Parathyroid adenoma (tissue), 2 donors: ENCODE results near the gene ZNF438.

Source experiments
- H2AFZ ChIP-seq: fragments of 300-600 bp; sonication (generic); one replicate; pipeline ENCODE4 v1.7.0; 2017; ENCODE audit warnings: antibody characterized with exemption, mild to moderate bottlenecking
- H3K27ac ChIP-seq: fragments of 300-600 bp; sonication (generic); one replicate; pipeline ENCODE4 v1.7.0; 2017
- H3K27me3 ChIP-seq: fragments of 300-600 bp; sonication (generic); one replicate; pipeline ENCODE4 v1.7.0; 2017; ENCODE audit warnings: low read length; ENCODE audit not compliant: control insufficient read depth, insufficient read depth
- H3K36me3 ChIP-seq: fragments of 300-600 bp; sonication (generic); one replicate; pipeline ENCODE4 v1.7.0; 2017; ENCODE audit warnings: low read length; ENCODE audit not compliant: control insufficient read depth, insufficient read depth
- H3K4me1 ChIP-seq: fragments of 300-600 bp; sonication (generic); one replicate; pipeline ENCODE4 v1.7.0; 2017; ENCODE audit warnings: control low read depth
- H3K4me2 ChIP-seq: fragments of 300-600 bp; sonication (generic); one replicate; pipeline ENCODE4 v1.7.0; 2017; ENCODE audit warnings: low read length
- H3K4me3 ChIP-seq: fragments of 300-600 bp; sonication (generic); one replicate; pipeline ENCODE4 v1.7.0; 2017; ENCODE audit warnings: low read depth, low read length
- H3K79me2 ChIP-seq: fragments of 300-600 bp; sonication (generic); one replicate; pipeline ENCODE4 v1.7.0; 2017; ENCODE audit warnings: control low read depth
- H3K9ac ChIP-seq: fragments of 300-600 bp; sonication (generic); one replicate; pipeline ENCODE4 v1.7.0; 2017; ENCODE audit warnings: mild to moderate bottlenecking
- H3K9me3 ChIP-seq: fragments of 300-600 bp; sonication (generic); one replicate; pipeline ENCODE4 v1.7.0; 2017; ENCODE audit warnings: low read length; ENCODE audit not compliant: control insufficient read depth
- TF ChIP-seq, protein P1 (sequence below): fragments of 300-600 bp; sonication (generic); IDR thresholded peaks from one replicate; pipeline ENCODE4 v1.7.0; 2017; ENCODE audit warnings: antibody characterized with exemption, mild to moderate bottlenecking
- donor health status: primary hyperparathyroidism.

Gene ZNF438

DNA sequence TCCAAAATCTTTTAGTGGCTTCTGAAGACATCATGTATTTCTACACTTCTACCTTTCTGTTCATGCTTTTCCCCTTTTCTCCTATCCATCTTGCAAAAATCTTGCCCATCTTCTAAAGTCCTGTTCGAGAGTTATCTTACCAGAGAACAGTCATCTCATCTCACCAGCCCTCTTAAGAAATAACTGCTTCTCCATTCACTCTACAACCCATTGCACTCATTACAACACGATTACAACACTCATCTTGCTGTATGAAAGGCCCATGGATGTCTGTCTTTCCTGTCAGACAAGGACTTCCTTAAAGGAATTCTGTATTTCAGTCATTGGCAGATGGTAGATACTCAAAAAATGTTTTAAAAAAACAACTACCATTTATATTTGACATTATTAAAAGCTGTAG, 30.8 kb downstream of the ZNF438 start:
- no peaks in the 10 kb centered on the region for H3K4me1 ChIP-seq
- TF ChIP-seq, protein P1, sequence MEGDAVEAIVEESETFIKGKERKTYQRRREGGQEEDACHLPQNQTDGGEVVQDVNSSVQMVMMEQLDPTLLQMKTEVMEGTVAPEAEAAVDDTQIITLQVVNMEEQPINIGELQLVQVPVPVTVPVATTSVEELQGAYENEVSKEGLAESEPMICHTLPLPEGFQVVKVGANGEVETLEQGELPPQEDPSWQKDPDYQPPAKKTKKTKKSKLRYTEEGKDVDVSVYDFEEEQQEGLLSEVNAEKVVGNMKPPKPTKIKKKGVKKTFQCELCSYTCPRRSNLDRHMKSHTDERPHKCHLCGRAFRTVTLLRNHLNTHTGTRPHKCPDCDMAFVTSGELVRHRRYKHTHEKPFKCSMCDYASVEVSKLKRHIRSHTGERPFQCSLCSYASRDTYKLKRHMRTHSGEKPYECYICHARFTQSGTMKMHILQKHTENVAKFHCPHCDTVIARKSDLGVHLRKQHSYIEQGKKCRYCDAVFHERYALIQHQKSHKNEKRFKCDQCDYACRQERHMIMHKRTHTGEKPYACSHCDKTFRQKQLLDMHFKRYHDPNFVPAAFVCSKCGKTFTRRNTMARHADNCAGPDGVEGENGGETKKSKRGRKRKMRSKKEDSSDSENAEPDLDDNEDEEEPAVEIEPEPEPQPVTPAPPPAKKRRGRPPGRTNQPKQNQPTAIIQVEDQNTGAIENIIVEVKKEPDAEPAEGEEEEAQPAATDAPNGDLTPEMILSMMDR = no peak
- H3K79me2 ChIP-seq = no peaks in the 10 kb centered on the region
- H3K36me3 ChIP-seq = no peaks in the 10 kb centered on the region
- no peaks in the 10 kb centered on the region for H3K9me3 ChIP-seq
- no peak overlapping the region for H3K27ac ChIP-seq
- no peaks in the 10 kb centered on the region for H3K27me3 ChIP-seq
- no peak overlapping the region for H2AFZ ChIP-seq
- no peak overlapping the region for H3K4me3 ChIP-seq
- H3K9ac ChIP-seq = no peak overlapping the region
- no peak overlapping the region for H3K4me2 ChIP-seq

- no peaks in the 10 kb centered on the region for H3K9me3 ChIP-seq
- H3K79me2 ChIP-seq = no peaks in the 10 kb centered on the region
- no peaks in the 10 kb centered on the region for H3K4me1 ChIP-seq
- no peak overlapping the region for H3K27ac ChIP-seq
- no peak overlapping the region for H2AFZ ChIP-seq
- no peaks in the 10 kb centered on the region for H3K36me3 ChIP-seq
- no peak overlapping the region for H3K4me2 ChIP-seq
- H3K4me3 ChIP-seq = no peak overlapping the region
- TF ChIP-seq, protein P1 = no peak
- no peaks in the 10 kb centered on the region for H3K27me3 ChIP-seq
- no peak overlapping the region for H3K9ac ChIP-seq
These were observed 31.4 kb downstream of the ZNF438 start for GRCh38 chr10:31000071-31000782.

- Histone ChIP-seq H2AFZ (no peak overlapping the region), H3K4me3 (no peak overlapping the region), H3K79me2 (no peaks in the 10 kb centered on the region), H3K36me3 (no peaks in the 10 kb centered on the region), H3K9ac (no peak overlapping the region), H3K27me3 (no peaks in the 10 kb centered on the region), H3K4me1 (no peaks in the 10 kb centered on the region), H3K27ac (no peak overlapping the region), H3K4me2 (no peak overlapping the region), H3K9me3 (no peaks in the 10 kb centered on the region)
- TF ChIP-seq, protein P1 = no peak
These were observed 32.5 kb downstream of the ZNF438 start for GRCh38 chr10:30999070-30999712.

- Histone ChIP-seq H3K36me3 (no peaks in the 10 kb centered on the region), H3K27ac (no peak overlapping the region), H3K9ac (no peak overlapping the region), H3K27me3 (no peaks in the 10 kb centered on the region), H3K4me1 (no peaks in the 10 kb centered on the region), H3K4me3 (no peak overlapping the region), H3K9me3 (no peaks in the 10 kb centered on the region), H3K79me2 (peaks cover 3% of the 10 kb centered on the region), H3K4me2 (no peak overlapping the region), H2AFZ (no peak overlapping the region)
- TF ChIP-seq, protein P1 = no peak
These were observed 34.0 kb downstream of the ZNF438 start for GRCh38 chr10:30997536-30998235.
